SK-N-SH (cell line): ENCODE data around the gene OBSL1.

ENCODE experiments used
- CHD2 ChIP-seq: fragments of 150-350 bp; IDR thresholded peaks from 2 replicates; pipeline ENCODE4 v1.6.1; 2018; ENCODE audit warnings: low read length; ENCODE audit not compliant: partially characterized antibody
- CTCF ChIP-seq: fragments of 200-600 bp; sonication (generic); IDR thresholded peaks from 2 replicates; pipeline ENCODE4 v1.6.1; 2017; ENCODE audit warnings: antibody characterized with exemption, mild to moderate bottlenecking, moderate library complexity
- EP300 ChIP-seq, 2 experiments: IDR thresholded peaks; 2 replicates each; pipeline versions ENCODE4 v1.4.0 to v1.6.1; 2012; ENCODE audit warnings: borderline replicate concordance in 1 of 2, low read depth in 1 of 2, low read length in 1 of 2
- EZH2phosphoT487 ChIP-seq: fragments of 200-600 bp; sonication (generic); IDR thresholded peaks from 2 replicates; pipeline ENCODE4 v1.6.1; 2017; ENCODE audit warnings: low read depth, mixed run types, mild to moderate bottlenecking, antibody characterized with exemption, moderate library complexity, borderline replicate concordance
- GABPA ChIP-seq: IDR thresholded peaks from 2 replicates; pipeline ENCODE4 v1.4.0; 2012; ENCODE audit warnings: low read depth, mild to moderate bottlenecking
- JUND ChIP-seq: IDR thresholded peaks from 2 replicates; pipeline ENCODE4 v1.4.0; 2012
- MAX ChIP-seq: IDR thresholded peaks from 2 replicates; pipeline ENCODE4 v1.4.0; 2012; ENCODE audit warnings: low read depth
- PBX3 ChIP-seq: IDR thresholded peaks from 2 replicates; pipeline ENCODE4; 2012
- POLR2AphosphoS5 ChIP-seq: IDR thresholded peaks from 2 replicates; pipeline ENCODE4 v1.6.1; 2012; ENCODE audit warnings: low read depth, low read length

GRCh38 chr2:219524817-219525216 lies 46.5 kb downstream of the OBSL1 start:
- no peak for TF ChIP-seq PBX3
- TF ChIP-seq CTCF: no peak
- TF ChIP-seq POLR2AphosphoS5: no peak
- no peak for TF ChIP-seq JUND
- no peak for TF ChIP-seq EZH2phosphoT487
- TF ChIP-seq MAX: no peak
- TF ChIP-seq CHD2: no peak
- TF ChIP-seq GABPA: no peak
- no peak for TF ChIP-seq EP300 (IDR thresholded peaks at IDR 0.05; ENCODE audit: borderline replicate concordance in 1 of 2, low read depth in 1 of 2, low read length in 1 of 2)
